WTC11 (cell line): Measurements from ENCODE around the gene KRT9.

Source experiments
- ATF2 ChIP-seq: sonication (generic); formaldehyde crosslinking; IDR thresholded peaks from 2 replicates; pipeline ENCODE4 v1.8.1; 2022; ENCODE audit warnings: low read depth, missing genetic modification reagents, borderline replicate concordance
- CTCF ChIP-seq: fragments of 200-600 bp; IDR thresholded peaks from 2 replicates; pipeline ENCODE4 v1.8.0; 2022; ENCODE audit warnings: antibody characterized with exemption
- FOXK1 ChIP-seq: sonication (generic); formaldehyde crosslinking; IDR thresholded peaks from 2 replicates; pipeline ENCODE4 v1.8.0; 2022; ENCODE audit warnings: mild to moderate bottlenecking, moderate library complexity, missing genetic modification reagents
- GABPB1 ChIP-seq: sonication (generic); formaldehyde crosslinking; IDR thresholded peaks from 2 replicates; pipeline ENCODE4 v1.8.1; 2023; ENCODE audit warnings: mild to moderate bottlenecking, missing genetic modification reagents
- ZNF317 ChIP-seq: sonication (generic); formaldehyde crosslinking; IDR thresholded peaks from 2 replicates; pipeline ENCODE4 v1.8.1; 2023; ENCODE audit warnings: low read depth, mild to moderate bottlenecking, moderate library complexity, missing genetic modification reagents, borderline replicate concordance
- TF ChIP-seq, protein P1 (sequence below): sonication (generic); formaldehyde crosslinking; IDR thresholded peaks from 2 replicates; pipeline ENCODE4 v1.8.1; 2022; ENCODE audit warnings: mild to moderate bottlenecking, moderate library complexity, missing genetic modification reagents

DNA sequence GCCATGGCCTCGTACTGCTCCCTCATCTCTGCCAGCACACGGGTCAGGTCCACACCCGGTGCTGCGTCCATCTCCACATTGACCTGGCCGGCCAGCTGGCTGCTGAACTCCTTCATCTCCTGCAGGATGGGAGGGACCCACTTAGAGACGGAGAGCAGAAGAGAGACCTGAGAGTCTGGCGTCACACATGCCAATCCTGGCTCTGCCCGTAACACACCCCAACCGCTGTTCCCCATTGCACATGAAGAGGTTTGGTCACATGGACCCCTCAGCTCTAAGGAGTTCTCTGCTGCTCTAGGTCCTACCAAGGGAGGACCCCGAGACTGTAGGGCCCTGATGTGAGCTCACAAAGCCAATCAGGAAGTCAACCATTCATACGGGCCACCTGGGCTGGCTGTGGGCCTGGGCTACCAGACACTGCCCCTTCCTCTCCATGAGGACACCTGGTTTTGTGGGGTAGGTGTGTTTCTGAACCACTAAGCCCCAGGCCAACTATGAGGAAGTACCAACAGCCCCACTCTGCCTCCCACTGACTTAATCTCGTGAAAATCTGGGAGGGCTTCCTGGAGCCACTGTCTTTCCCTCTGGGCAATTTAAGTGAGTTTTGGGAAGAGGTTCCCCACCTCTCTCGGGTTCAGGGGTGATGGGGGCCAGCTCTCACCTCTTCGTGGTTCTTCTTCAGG lies 55.6 kb downstream of the KRT9 start:
- TF ChIP-seq GABPB1 (CRISPR knock-in tag), result no peak
- TF ChIP-seq CTCF, result no peak
- TF ChIP-seq FOXK1 (CRISPR knock-in tag), result no peak
- TF ChIP-seq, protein P1, sequence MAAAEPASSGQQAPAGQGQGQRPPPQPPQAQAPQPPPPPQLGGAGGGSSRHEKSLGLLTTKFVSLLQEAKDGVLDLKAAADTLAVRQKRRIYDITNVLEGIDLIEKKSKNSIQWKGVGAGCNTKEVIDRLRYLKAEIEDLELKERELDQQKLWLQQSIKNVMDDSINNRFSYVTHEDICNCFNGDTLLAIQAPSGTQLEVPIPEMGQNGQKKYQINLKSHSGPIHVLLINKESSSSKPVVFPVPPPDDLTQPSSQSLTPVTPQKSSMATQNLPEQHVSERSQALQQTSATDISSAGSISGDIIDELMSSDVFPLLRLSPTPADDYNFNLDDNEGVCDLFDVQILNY (CRISPR knock-in tag), result no peak
- TF ChIP-seq ATF2, result no peak
- no peak for TF ChIP-seq ZNF317
